GM18870 (cell line): ENCODE results near the gene APOBEC2.
A peak's percentile ranks its signal among the peaks of the same experiment; 100 is the strongest.

Source experiments
- ATAC-seq: cut with Tn5 transposase; IDR thresholded peaks from one replicate; pipeline ENCODE4 v1.9.1; 2021; ENCODE audit warnings: moderate library complexity; ENCODE audit not compliant: unreplicated experiment

The APOBEC2 gene

GRCh38 chr6:41058783-41059181 is 5.8 kb downstream of the APOBEC2 start:
- no peak for ATAC-seq

- no peak for ATAC-seq
Measured at GRCh38 chr6:41059556-41059955, 6.6 kb downstream of the APOBEC2 start.

- no peak for ATAC-seq
Measured at GRCh38 chr6:41061196-41061726, 8.3 kb downstream of the APOBEC2 start.

GRCh38 chr6:41062056-41062455 is 9.1 kb downstream of the APOBEC2 start:
- ATAC-seq: no peak

- no peak for ATAC-seq
Measured at GRCh38 chr6:41063884-41064285, 10.9 kb downstream of the APOBEC2 start.

- ATAC-seq: no peak
Measured at GRCh38 chr6:41064841-41065240, 11.8 kb downstream of the APOBEC2 start.

GRCh38 chr6:41065550-41066026 is 12.6 kb downstream of the APOBEC2 start:
- no peak for ATAC-seq

- no peak for ATAC-seq
Measured at GRCh38 chr6:41066867-41067304, 13.9 kb downstream of the APOBEC2 start.

GRCh38 chr6:41071501-41071922 is 18.5 kb downstream of the APOBEC2 start:
- ATAC-seq: no peak

GRCh38 chr6:41071923-41072835 is 19.2 kb downstream of the APOBEC2 start, which contains the start of gene OARD1:
OARD1 (minus strand) TSS chr6:41072356; CDS start chr6:41071634, 722 bp downstream.
- ATAC-seq: peak; percentile 64

GRCh38 chr6:41072836-41073202 is 19.8 kb downstream of the APOBEC2 start, which contains the start of gene NFYA:
NFYA (plus strand) TSS chr6:41072974; CDS start chr6:41079090, 6,116 bp downstream.
- ATAC-seq: peak; percentile 47

- no peak for ATAC-seq
Measured at GRCh38 chr6:41073203-41073967, 20.4 kb downstream of the APOBEC2 start.

GRCh38 chr6:41073968-41074691 is 21.1 kb downstream of the APOBEC2 start:
- no peak for ATAC-seq

GRCh38 chr6:41074692-41075436 is 21.9 kb downstream of the APOBEC2 start:
- ATAC-seq: no peak

GRCh38 chr6:41075651-41076626 is 22.9 kb downstream of the APOBEC2 start:
- no peak for ATAC-seq

- ATAC-seq: no peak
Measured at GRCh38 chr6:41077536-41077935, 24.5 kb downstream of the APOBEC2 start.

GRCh38 chr6:41078101-41078500 is 25.1 kb downstream of the APOBEC2 start:
- ATAC-seq: no peak

- no peak for ATAC-seq
Measured at GRCh38 chr6:41079080-41079479, 26.1 kb downstream of the APOBEC2 start.

- no peak for ATAC-seq
Measured at GRCh38 chr6:41080621-41081020, 27.6 kb downstream of the APOBEC2 start.
